ENCODE results near the gene SRSF12. TPM values are rescaled to one million over a fixed set of nuclear protein-coding genes. Genes with fewer than 3 reads are reported as not detected.
"Not testable (repeated sequence)": the region's sequence is repeated elsewhere in the genome, so short reads cannot be mapped to it uniquely, and the experiment has no call there.

The SRSF12 gene
- total RNA-seq, 4 donors from 2014 or later, result 0.31 to 0.33 TPM; not detected in 2

GRCh38 chr6:89069536-89070163 is 48.2 kb downstream of the SRSF12 start:
- Histone ChIP-seq H3K36me3 (no peaks in the 10 kb centered on the region), H3K27ac (no peak overlapping the region), H3K9me3 (no peaks in the 10 kb centered on the region), H3K4me3 (no peak overlapping the region), H3K4me1 (no peaks in the 10 kb centered on the region), H3K27me3 (no peaks in the 10 kb centered on the region)
- DNase-seq (no peak), ATAC-seq (no peak)
- intact Hi-C loops (cut with DNase I; ENCODE audit: low total_unique reads) (no loop called here), in situ Hi-C loops (cut with MboI; ENCODE audit: low sequenced_read_pairs in 4 of 4) (no loop called here)
- no peak for TF ChIP-seq CTCF (IDR thresholded peaks at IDR 0.05 in 4 of 5, conservative IDR thresholded peaks at IDR 0.05 in 1 of 5)
- TF ChIP-seq POLR2A (IDR thresholded peaks at IDR 0.05), result no peak

GRCh38 chr6:89068695-89069094 is 49.2 kb downstream of the SRSF12 start:
- H3K9me3 ChIP-seq, result no peaks in the 10 kb centered on the region
- intact Hi-C loops (cut with DNase I; ENCODE audit: low total_unique reads), result no loop called here
- no peak overlapping the region for H3K27ac ChIP-seq
- ATAC-seq (no peak), DNase-seq (no peak)
- H3K4me1 ChIP-seq, result no peaks in the 10 kb centered on the region
- no peaks in the 10 kb centered on the region for H3K27me3 ChIP-seq
- H3K4me3 ChIP-seq, result no peak overlapping the region
- TF ChIP-seq CTCF (IDR thresholded peaks at IDR 0.05 in 4 of 5, conservative IDR thresholded peaks at IDR 0.05 in 1 of 5) (no peak), POLR2A (IDR thresholded peaks at IDR 0.05) (no peak)
- in situ Hi-C loops (cut with MboI; ENCODE audit: low sequenced_read_pairs in 4 of 4), result no loop called here
- no peaks in the 10 kb centered on the region for H3K36me3 ChIP-seq

GRCh38 chr6:89067796-89068195 is 50.1 kb downstream of the SRSF12 start:
- in situ Hi-C loops (cut with MboI; ENCODE audit: low sequenced_read_pairs in 4 of 4) (no loop called here), intact Hi-C loops (cut with DNase I; ENCODE audit: low total_unique reads) (no loop called here)
- no peak overlapping the region for H3K27ac ChIP-seq
- no peak for ATAC-seq
- H3K27me3 ChIP-seq, result no peaks in the 10 kb centered on the region
- H3K4me3 ChIP-seq, result no peak overlapping the region
- H3K36me3 ChIP-seq, result no peaks in the 10 kb centered on the region
- TF ChIP-seq CTCF (IDR thresholded peaks at IDR 0.05 in 4 of 5, conservative IDR thresholded peaks at IDR 0.05 in 1 of 5), result no peak
- no peak for TF ChIP-seq POLR2A (IDR thresholded peaks at IDR 0.05)
- H3K9me3 ChIP-seq, result no peaks in the 10 kb centered on the region
- no peaks in the 10 kb centered on the region for H3K4me1 ChIP-seq
- no peak for DNase-seq

GRCh38 chr6:89066940-89067646 is 50.8 kb downstream of the SRSF12 start:
- no peak for TF ChIP-seq CTCF (IDR thresholded peaks at IDR 0.05 in 4 of 5, conservative IDR thresholded peaks at IDR 0.05 in 1 of 5)
- no peak for TF ChIP-seq POLR2A (IDR thresholded peaks at IDR 0.05)

GRCh38 chr6:89066121-89066520 is 51.8 kb downstream of the SRSF12 start:
- in situ Hi-C loops (cut with MboI; ENCODE audit: low sequenced_read_pairs in 4 of 4); ATAC-seq; H3K36me3 ChIP-seq; intact Hi-C loops (cut with DNase I; ENCODE audit: low total_unique reads); DNase-seq; H3K4me3 ChIP-seq; H3K9me3 ChIP-seq; H3K27ac ChIP-seq; H3K4me1 ChIP-seq; H3K27me3 ChIP-seq: not testable (repeated sequence)

More at GRCh38 chr6:89066940-89067646, 50.8 kb downstream of the SRSF12 start:
- Histone ChIP-seq H3K27ac (no peak overlapping the region), H3K36me3 (no peaks in the 10 kb centered on the region), H3K4me3 (no peak overlapping the region), H3K9me3 (no peaks in the 10 kb centered on the region), H3K4me1 (no peaks in the 10 kb centered on the region), H3K27me3 (no peaks in the 10 kb centered on the region)
- in situ Hi-C loops (cut with MboI; ENCODE audit: low sequenced_read_pairs in 4 of 4), result no loop called here
- DNase-seq, result no peak
- peak in 1 of 2 donors; percentile 33 for ATAC-seq
- intact Hi-C loops (cut with DNase I; ENCODE audit: low total_unique reads), result no loop called here

- intact Hi-C loops (cut with DNase I; ENCODE audit: low total_unique reads); H3K4me1 ChIP-seq; H3K9me3 ChIP-seq; ATAC-seq; DNase-seq; H3K36me3 ChIP-seq; H3K4me3 ChIP-seq; H3K27me3 ChIP-seq; in situ Hi-C loops (cut with MboI; ENCODE audit: low sequenced_read_pairs in 4 of 4); H3K27ac ChIP-seq: not testable (repeated sequence)
These were observed 52.9 kb downstream of the SRSF12 start for GRCh38 chr6:89064931-89065330.

Data from gastrocnemius medialis (tissue), 4 donors.